Occipital lobe (tissue), 2 donors: Measurements from ENCODE around the gene KLKB1. TPM values are rescaled to one million over a fixed set of nuclear protein-coding genes. Genes with fewer than 3 reads are reported as not detected.
"Not testable (repeated sequence)": the region's sequence is repeated elsewhere in the genome, so short reads cannot be mapped to it uniquely, and the experiment has no call there.

ENCODE experiments used
- DNase-seq: peaks from one replicate; lab custom pipeline; 2025; lab: John Stamatoyannopoulos, UW
- total RNA-seq: library from RNA; depleted of rRNA; stranded (reverse); fragments of >200 nt; gene quantifications from one replicate; pipeline ENCODE4 v1.2.3, GENCODE V29; 2014

KLKB1 gene
- total RNA-seq, 1 donor from 2014 or later, result 0.62 TPM

GRCh38 chr4:186265250-186265649 is 37.9 kb downstream of the KLKB1 start:
- not testable (repeated sequence) for DNase-seq

GRCh38 chr4:186265683-186266652 is 38.7 kb downstream of the KLKB1 start, which contains the start of gene F11:
F11 (plus strand) TSS chr4:186266189; CDS start chr4:186267137, 948 bp downstream.
- no peak for DNase-seq

- no peak for DNase-seq
These were observed 39.6 kb downstream of the KLKB1 start for GRCh38 chr4:186266729-186267456.

- no peak for DNase-seq
These were observed 43.9 kb downstream of the KLKB1 start for GRCh38 chr4:186271081-186271678.

- DNase-seq, result no peak
These were observed 45.5 kb downstream of the KLKB1 start for GRCh38 chr4:186272699-186273391.

- DNase-seq, result not testable (repeated sequence)
These were observed 46.1 kb downstream of the KLKB1 start for GRCh38 chr4:186273392-186273789.

GRCh38 chr4:186283311-186283710 is 56.0 kb downstream of the KLKB1 start:
- no peak for DNase-seq

GRCh38 chr4:186285147-186285546 is 57.8 kb downstream of the KLKB1 start:
- no peak for DNase-seq

GRCh38 chr4:186286581-186286980 is 59.3 kb downstream of the KLKB1 start:
- no peak for DNase-seq

- DNase-seq, result no peak
These were observed 64.1 kb downstream of the KLKB1 start for GRCh38 chr4:186291256-186291890.

- DNase-seq, result no peak
These were observed 66.9 kb downstream of the KLKB1 start for GRCh38 chr4:186294160-186294559.

- DNase-seq, result no peak
These were observed 69.2 kb downstream of the KLKB1 start for GRCh38 chr4:186296481-186296880.

- DNase-seq, result no peak
These were observed 69.8 kb downstream of the KLKB1 start for GRCh38 chr4:186297013-186297645.

- DNase-seq, result no peak
These were observed 70.8 kb downstream of the KLKB1 start for GRCh38 chr4:186298031-186298647.

- DNase-seq, result no peak
These were observed 72.0 kb downstream of the KLKB1 start for GRCh38 chr4:186299291-186299690.

GRCh38 chr4:186300659-186301390 is 73.5 kb downstream of the KLKB1 start:
- DNase-seq, result no peak

GRCh38 chr4:186304216-186304615 is 76.9 kb downstream of the KLKB1 start:
- no peak for DNase-seq

- no peak for DNase-seq
These were observed 77.7 kb downstream of the KLKB1 start for GRCh38 chr4:186304866-186305505.

- no peak for DNase-seq
These were observed 80.2 kb downstream of the KLKB1 start for GRCh38 chr4:186307497-186307896.
